HG02852 (cell line): Measurements from ENCODE around the gene EMILIN2.

Source experiments
- ATAC-seq: cut with Tn5 transposase; IDR thresholded peaks from one replicate; pipeline ENCODE4 v1.9.1; 2021; ENCODE audit warnings: mild to moderate bottlenecking, moderate library complexity; ENCODE audit not compliant: unreplicated experiment

The EMILIN2 gene

DNA sequence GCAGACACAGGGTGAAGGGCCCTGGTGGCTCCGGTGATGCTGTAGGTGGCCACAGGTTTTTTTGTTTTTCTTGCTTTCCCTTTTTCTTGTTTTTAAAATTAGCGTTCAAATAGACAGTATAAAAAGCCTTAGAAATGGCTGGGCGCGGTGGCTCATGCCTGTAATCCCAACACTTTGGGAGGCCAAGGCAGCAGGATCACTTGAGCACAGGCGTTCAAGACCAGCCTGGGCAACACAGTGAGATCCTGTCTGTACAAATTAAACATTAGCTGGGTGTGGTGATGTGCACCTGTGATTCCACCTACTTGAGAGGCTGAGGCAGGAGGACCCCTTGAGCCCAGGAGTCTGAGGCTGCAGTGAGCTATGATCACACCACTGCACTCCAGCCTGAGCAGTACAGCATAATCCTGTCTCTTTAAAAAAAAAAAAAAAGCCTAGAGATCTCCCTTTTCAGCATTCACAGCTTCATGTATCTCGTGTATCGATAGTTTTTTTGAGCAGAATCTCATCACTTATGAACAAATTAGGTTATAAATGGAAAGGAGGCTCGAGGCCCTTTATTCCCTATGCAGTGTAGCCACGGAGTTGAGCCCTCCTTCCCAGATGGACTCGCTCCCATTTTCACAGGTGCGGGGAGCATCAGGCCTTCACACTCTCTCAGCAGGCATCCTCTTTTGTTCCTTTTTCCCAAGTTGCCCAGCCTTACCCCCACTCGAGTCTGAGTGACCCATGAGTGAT lies 50.8 kb downstream of the EMILIN2 start:
- ATAC-seq, result no peak

DNA sequence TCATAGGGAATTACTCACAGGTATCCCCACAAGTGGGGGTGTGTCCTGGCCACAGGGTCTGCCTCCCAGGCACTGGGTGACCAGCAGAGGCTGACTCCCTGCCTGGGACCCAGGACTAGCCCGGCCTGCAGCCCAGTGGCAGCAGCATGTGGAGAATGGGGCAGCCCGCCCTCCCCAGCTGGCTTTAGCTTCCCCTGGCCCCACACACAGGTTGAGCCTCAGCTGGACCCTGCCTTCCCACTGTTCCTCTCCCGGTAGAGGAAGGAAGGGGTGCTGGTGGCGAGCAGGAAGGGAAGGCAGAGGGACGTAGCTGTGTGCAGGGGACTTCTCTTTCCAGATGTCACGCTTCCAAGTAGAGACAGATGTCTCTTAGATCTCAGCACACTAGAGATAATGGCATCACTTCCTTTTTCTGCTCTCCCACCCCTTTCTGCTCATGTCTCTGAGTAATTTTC lies 51.4 kb downstream of the EMILIN2 start:
- ATAC-seq, result no peak

DNA sequence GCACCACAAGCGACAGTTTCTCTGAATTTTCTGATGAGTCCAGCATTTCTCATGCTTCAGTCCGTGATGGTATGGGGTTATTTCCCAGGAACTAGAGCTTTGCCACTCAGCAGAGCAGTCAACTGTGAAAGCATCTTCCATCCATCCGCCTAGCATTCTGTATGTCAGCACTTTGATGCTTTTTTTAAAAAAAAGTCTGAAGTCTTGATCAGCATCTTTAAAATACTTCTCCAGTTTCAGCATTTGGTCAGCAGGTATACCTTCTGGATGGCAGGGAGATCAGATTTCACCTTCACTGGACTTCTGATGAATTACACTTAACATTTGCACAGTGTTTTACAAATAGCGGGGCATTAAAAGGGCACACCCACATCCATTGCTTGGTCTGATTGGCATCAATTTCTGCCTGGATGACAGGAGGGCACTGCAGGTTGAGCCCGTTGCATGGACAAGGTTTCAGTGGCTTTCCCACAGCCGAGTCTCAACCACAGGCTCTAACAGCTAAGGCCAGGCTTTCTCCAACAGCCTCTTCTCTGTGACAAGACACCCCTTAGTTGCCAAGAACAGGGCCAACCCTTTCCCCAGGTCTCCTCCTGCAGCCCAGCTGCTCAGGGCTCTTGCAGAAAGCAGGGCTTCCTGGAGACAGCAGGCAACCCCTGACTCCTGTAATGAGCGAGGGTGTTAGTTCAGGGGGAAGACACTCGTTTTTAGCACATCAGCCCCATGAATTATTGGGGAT lies 54.0 kb downstream of the EMILIN2 start:
- ATAC-seq, result no peak

- no peak for ATAC-seq
Observed at GRCh38 chr18:2901423-2901985, 54.7 kb downstream of the EMILIN2 start.

DNA sequence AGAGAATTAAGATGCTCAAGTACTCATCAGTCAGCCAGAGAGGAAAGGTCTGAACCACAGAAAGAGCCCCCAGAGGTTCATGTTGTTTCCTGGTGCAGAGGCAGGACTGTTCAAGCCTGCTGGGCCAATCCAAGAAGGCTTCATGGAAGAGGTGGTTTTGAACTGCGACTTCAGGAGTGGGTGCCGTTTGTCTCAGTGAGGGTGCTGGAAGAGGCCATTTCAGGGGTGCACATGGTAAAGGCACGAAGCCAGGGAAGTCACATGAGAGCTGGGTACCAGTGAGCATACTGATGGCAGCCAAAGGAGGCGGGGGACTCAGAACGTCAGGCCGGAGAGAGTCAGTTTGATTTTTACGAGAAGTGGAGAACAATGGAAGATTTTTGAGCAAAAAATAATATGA lies 55.5 kb downstream of the EMILIN2 start:
- no peak for ATAC-seq

- ATAC-seq, result no peak
Observed at GRCh38 chr18:2903006-2903405, 56.2 kb downstream of the EMILIN2 start.

GRCh38 chr18:2905854-2906703 lies 59.3 kb downstream of the EMILIN2 start:
- peak; percentile 39 for ATAC-seq

- ATAC-seq, result peak; percentile 61
Observed at GRCh38 chr18:2906704-2907549, 60.1 kb downstream of the EMILIN2 start.

DNA sequence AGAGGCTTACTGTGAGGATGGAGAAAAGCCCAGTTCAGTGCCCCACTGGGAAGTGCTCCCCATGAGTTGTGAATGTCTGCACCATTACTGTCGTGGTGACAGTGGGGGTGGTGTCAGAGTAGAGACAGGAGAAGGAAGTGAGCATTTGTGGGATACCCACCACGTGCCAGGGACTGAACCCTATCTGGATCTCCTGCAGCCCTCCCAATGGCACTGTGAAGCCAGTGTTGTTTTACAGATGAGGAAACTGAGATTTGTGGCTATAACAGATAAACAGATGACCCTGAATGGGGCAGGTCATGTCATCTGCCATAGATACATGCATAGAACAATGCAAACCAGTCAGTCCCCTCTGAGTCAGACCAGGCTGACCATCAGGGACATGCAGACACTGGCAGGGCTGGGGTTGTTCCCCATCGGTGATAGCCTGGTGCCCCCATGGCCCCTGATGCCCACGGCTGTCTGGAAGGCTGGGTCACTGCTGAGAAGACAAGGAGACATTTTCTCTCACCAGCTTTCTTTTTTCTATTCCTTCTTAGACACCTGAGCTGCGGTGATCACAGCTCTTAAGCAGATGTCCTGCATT lies 60.8 kb downstream of the EMILIN2 start:
- no peak for ATAC-seq

DNA sequence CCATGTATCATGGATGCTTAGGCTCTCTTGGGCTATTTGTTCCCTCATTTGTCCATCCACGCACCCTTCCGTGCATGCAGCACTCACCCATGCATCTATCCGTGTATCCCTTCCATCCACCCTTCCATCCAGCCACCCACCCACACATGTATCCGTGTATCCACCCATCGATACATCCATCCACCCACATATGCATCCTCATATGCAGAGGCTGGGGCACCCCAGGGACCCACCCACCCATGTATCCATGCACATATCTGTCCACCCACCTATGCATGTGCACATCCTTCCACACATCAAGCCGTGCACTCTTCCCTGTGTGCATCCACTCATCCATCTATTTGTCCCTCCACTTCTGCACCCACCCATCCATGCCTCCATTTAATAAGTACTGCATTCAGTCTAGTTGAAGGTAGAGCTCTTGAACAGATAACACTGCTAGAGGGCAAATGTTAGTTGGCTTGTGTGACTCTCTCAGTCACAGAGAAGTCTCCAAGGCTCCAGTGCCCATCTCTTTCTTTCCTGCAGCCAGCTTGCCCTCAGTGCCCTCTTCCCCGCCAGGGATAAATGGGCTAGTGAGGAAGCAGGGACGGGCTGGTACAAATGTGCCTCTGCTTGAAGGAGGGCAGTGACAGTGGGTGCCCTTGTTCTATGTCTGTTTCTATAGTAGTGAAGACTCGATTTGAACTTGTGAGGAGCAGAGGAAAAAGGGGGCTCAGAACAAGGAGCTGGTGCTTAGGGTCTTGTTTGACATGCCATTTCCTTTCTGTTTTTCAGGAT lies 61.5 kb downstream of the EMILIN2 start:
- no peak for ATAC-seq

GRCh38 chr18:2908946-2909335 lies 62.1 kb downstream of the EMILIN2 start:
- ATAC-seq, result no peak

DNA sequence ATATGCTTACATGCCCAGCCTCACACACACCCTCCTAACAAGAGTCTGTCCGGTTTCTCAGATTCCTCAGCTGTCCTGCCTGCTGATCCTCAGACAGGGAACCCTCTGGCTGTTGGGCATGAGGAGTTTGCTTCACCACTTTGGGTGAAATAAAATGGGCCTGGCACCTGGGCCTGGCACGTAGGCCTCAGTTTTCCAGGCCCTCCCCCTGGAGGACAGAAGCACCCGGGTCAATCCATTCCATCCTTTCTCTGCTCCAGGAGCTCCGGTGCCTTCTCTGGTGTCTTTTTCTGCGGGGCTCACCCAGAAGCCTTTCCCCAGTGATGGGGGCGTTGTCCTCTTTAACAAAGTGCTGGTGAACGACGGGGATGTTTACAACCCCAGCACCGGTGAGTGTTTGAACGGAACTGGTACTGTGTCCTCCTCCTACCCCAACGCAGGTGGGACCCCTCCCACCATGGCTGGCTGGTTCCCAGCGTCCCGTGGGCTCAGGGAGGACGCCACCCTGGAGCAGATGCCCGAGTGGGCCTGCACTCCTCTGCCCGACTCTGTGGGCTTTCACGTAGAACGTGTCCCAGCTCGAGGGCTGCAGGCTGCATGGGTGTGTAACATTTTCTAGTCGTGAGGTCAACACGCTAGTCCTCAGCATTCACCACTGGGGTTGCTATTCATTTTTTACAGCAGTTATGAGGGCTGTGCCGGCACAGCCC lies 62.8 kb downstream of the EMILIN2 start:
- no peak for ATAC-seq

GRCh38 chr18:2910261-2910660 lies 63.5 kb downstream of the EMILIN2 start:
- ATAC-seq, result no peak

DNA sequence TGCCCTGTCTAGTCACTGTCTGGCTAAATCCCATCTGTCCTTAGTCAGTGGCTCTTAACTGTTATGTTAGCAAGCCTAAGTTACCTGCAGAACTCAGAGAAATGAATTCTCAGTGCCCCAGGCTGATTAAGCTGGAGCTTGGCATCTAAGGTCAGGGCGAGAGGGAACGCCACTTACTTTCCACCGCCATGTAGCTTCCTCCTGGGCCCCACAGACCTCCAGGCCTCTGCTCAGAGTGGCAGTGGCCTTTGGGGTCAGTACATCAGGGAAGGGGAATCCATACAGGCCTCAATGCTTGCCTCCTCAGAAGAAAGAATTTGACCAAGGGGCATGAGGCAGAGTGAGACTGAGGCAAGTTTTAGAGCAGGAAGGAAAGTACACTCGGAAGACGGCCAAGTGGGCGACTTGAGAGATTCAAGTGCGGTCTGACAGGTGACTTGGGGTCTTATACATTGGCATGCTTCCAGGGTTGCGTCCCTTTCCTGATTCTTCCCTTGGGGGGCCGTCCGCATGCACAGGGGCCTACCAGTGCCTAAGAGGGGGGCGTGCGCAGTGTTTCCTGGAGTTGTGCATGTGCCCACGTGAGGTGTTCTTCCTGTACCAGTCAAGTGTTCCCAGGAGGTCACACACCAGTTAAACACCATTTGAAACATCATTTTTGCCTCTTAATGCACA lies 64.1 kb downstream of the EMILIN2 start:
- no peak for ATAC-seq

GRCh38 chr18:2911533-2911932 lies 64.7 kb downstream of the EMILIN2 start:
- no peak for ATAC-seq

DNA sequence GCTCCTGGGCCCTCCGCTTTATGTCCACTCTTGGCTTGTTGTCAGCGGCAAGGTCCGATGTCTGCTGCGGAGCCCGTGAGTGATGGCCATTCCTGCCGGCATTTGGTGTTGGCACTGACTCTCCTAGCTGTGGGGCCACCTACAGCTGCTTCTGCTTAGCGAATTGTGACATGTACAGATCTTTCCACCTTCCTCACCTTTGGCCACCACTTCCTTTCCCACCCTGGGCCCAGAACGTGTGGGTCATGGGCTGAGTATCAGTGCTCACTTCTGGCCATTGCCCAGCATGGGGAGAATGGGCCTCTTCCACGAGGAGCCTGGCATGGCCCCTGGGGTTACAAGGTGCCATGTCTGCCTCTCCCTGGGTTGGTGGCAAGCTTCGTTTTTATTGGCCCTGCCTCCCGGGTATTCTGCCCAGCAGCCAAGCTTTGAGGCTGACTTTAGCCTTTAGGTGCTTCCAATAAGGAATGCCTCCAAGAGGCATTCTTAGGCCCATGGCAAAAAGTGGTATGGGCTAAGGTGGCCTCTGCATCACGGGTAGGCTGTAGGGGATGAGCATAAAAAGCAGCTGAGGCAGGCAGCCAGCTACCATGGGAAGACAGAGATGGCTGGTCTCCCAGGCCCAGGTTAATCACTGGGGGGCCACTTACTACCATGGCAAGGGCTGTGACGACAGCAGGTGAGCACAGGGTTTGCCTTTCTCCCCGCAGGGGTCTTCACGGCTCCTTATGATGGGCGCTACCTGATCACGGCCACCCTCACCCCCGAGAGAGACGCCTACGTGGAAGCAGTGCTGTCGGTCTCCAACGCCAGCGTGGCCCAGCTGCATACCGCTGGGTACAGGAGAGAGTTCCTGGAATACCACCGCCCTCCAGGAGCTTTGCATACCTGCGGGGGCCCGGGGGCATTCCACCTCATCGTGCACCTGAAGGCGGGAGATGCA lies 65.8 kb downstream of the EMILIN2 start:
- ATAC-seq, result no peak
